ENCODE results near the gene MORN5. TPM values are rescaled to one million over a fixed set of nuclear protein-coding genes. Genes with fewer than 3 reads are reported as not detected.

MORN5 gene
- total and polyA plus RNA-seq, 2 donors (not counting 1 experiment from before 2014, with no cell fraction given) = not detected

- H3K27ac Mint-ChIP-seq = no peak overlapping the region
- DNase-seq = no peak
- H3K9me3 Mint-ChIP-seq (ENCODE audit: insufficient read depth) = no peaks in the 10 kb centered on the region
- H3K4me1 ChIP-seq (ENCODE audit: control insufficient read depth in 2 of 2, insufficient read depth in 2 of 2, low read length in 2 of 2) = no peaks in the 10 kb centered on the region
- POLR2A ChIA-PET = no interaction called here
- intact Hi-C loops (cut with micrococcal nuclease) = no loop called here
- no peaks in the 10 kb centered on the region for H3K4me1 Mint-ChIP-seq
- no peaks in the 10 kb centered on the region for H3K9me3 ChIP-seq (ENCODE audit: control extremely low read depth in 1 of 3, control insufficient read depth in 2 of 3, insufficient read depth in 1 of 3, low read length in 2 of 3)
- no peaks in the 10 kb centered on the region for H3K27me3 ChIP-seq (replicated peaks in 1 of 4; ENCODE audit: control extremely low read depth in 1 of 4, control insufficient read depth in 3 of 4, insufficient read depth in 4 of 4, low read length in 3 of 4)
- peaks cover 14 to 89% of the 10 kb centered on the region in 2 experiments for H3K36me3 ChIP-seq (replicated peaks in 1 of 2; ENCODE audit: control extremely low read depth in 1 of 2, control insufficient read depth in 1 of 2, extremely low read depth in 1 of 2, insufficient read depth in 2 of 2, low read length in 1 of 2)
- CTCF ChIA-PET = no interaction called here
- no peak overlapping the region for H2AFZ ChIP-seq (ENCODE audit: insufficient read depth, low read depth, low read length, poor library complexity, severe bottlenecking)
- no peak for TF ChIP-seq EZH2 (IDR thresholded peaks at IDR 0.05; ENCODE audit: borderline replicate concordance, insufficient read depth, low read depth, low read length, poor library complexity, severe bottlenecking)
- H3K27me3 Mint-ChIP-seq = no peaks in the 10 kb centered on the region
- H3K79me2 ChIP-seq (ENCODE audit: control insufficient read depth, insufficient read depth, low read length) = no peaks in the 10 kb centered on the region
- no peak overlapping the region for H3K27ac ChIP-seq (ENCODE audit: low read length in 2 of 2)
- 100% methylated on average over 1 of the region's 3 CpGs for WGBS (ENCODE audit: insufficient coverage)
- peaks cover 7% of the 10 kb centered on the region for H4K20me1 ChIP-seq (ENCODE audit: control insufficient read depth, insufficient read depth, low read length, poor library complexity, severe bottlenecking)
- no peak overlapping the region for H3K4me2 ChIP-seq (replicated peaks; ENCODE audit: low read depth, low read length, poor library complexity, severe bottlenecking)
- H3K4me3 Mint-ChIP-seq = no peak overlapping the region
- H3K4me3 ChIP-seq (ENCODE audit: control extremely low read depth in 1 of 5, extremely low read depth in 1 of 5, insufficient read depth in 1 of 5, low read depth in 2 of 5, low read length in 4 of 5) = no peak overlapping the region
- no peak overlapping the region for H3K9ac ChIP-seq (ENCODE audit: low read length)
- ATAC-seq (ENCODE audit: low read depth) = no peak
These were observed 87.0 kb downstream of the MORN5 start for GRCh38 chr9:122246666-122247065.

- DNase-seq (no peak), ATAC-seq (ENCODE audit: low read depth) (no peak)
- no peak overlapping the region for H3K4me2 ChIP-seq (replicated peaks; ENCODE audit: low read depth, low read length, poor library complexity, severe bottlenecking)
- H4K20me1 ChIP-seq (ENCODE audit: control insufficient read depth, insufficient read depth, low read length, poor library complexity, severe bottlenecking) = peaks cover 7% of the 10 kb centered on the region
- intact Hi-C loops (cut with micrococcal nuclease) = no loop called here
- Mint-ChIP-seq H3K9me3 (ENCODE audit: insufficient read depth) (no peaks in the 10 kb centered on the region), H3K4me1 (no peaks in the 10 kb centered on the region), H3K4me3 (no peak overlapping the region), H3K27me3 (no peaks in the 10 kb centered on the region), H3K27ac (no peak overlapping the region)
- no peaks in the 10 kb centered on the region for H3K27me3 ChIP-seq (replicated peaks in 1 of 4; ENCODE audit: control extremely low read depth in 1 of 4, control insufficient read depth in 3 of 4, insufficient read depth in 4 of 4, low read length in 3 of 4)
- TF ChIP-seq CTCF (IDR thresholded peaks at IDR 0.05) (no peak), EZH2 (IDR thresholded peaks at IDR 0.05; ENCODE audit: borderline replicate concordance, insufficient read depth, low read depth, low read length, poor library complexity, severe bottlenecking) (no peak)
- ChIA-PET CTCF (no interaction called here), POLR2A (no interaction called here)
- no peak overlapping the region for H3K9ac ChIP-seq (ENCODE audit: low read length)
- H3K4me3 ChIP-seq (ENCODE audit: control extremely low read depth in 1 of 5, extremely low read depth in 1 of 5, insufficient read depth in 1 of 5, low read depth in 2 of 5, low read length in 4 of 5) = no peak overlapping the region
- H2AFZ ChIP-seq (ENCODE audit: insufficient read depth, low read depth, low read length, poor library complexity, severe bottlenecking) = no peak overlapping the region
- 96% methylated on average over 3 of the region's 5 CpGs for WGBS (ENCODE audit: insufficient coverage)
- peaks cover 17 to 82% of the 10 kb centered on the region in 2 experiments for H3K36me3 ChIP-seq (replicated peaks in 1 of 2; ENCODE audit: control extremely low read depth in 1 of 2, control insufficient read depth in 1 of 2, extremely low read depth in 1 of 2, insufficient read depth in 2 of 2, low read length in 1 of 2)
- H3K4me1 ChIP-seq (ENCODE audit: control insufficient read depth in 2 of 2, insufficient read depth in 2 of 2, low read length in 2 of 2) = no peaks in the 10 kb centered on the region
- H3K9me3 ChIP-seq (ENCODE audit: control extremely low read depth in 1 of 3, control insufficient read depth in 2 of 3, insufficient read depth in 1 of 3, low read length in 2 of 3) = no peaks in the 10 kb centered on the region
- no peak overlapping the region for H3K27ac ChIP-seq (ENCODE audit: low read length in 2 of 2)
- H3K79me2 ChIP-seq (ENCODE audit: control insufficient read depth, insufficient read depth, low read length) = no peaks in the 10 kb centered on the region
These were observed 88.7 kb downstream of the MORN5 start for GRCh38 chr9:122248448-122248865.

Small RNA genes within 50 kb of the gene (small RNA-seq; reads per million reads assigned to genes)
- gene MIR4478 (ENCODE audit: insufficient read length, low read depth, low replicate concordance) = not detected

Other genes starting within 250 kb of the MORN5 start
- 3.8 and 3.9 TPM in 2 replicates for gene TTLL11, start 66.6 kb upstream of the MORN5 start, total RNA-seq
- 3.5 and 3.6 TPM in 2 replicates for gene TTLL11, start 66.6 kb upstream of the MORN5 start, polyA plus RNA-seq
- gene NDUFA8, start 129 bp upstream of the MORN5 start, total RNA-seq = 12.7 and 15.7 TPM in 2 replicates
- 10.6 and 11.1 TPM in 2 replicates for gene NDUFA8, start 129 bp upstream of the MORN5 start, polyA plus RNA-seq
- gene LHX6, start 69.0 kb downstream of the MORN5 start, total RNA-seq = not detected in 2 replicates
- 0.03 and 0.04 TPM in 2 replicates for gene LHX6, start 69.0 kb downstream of the MORN5 start, polyA plus RNA-seq
- gene RBM18, start 104.9 kb downstream of the MORN5 start, total RNA-seq = 12.4 and 15.7 TPM in 2 replicates
- gene RBM18, start 104.9 kb downstream of the MORN5 start, polyA plus RNA-seq = 9.7 and 13.4 TPM in 2 replicates
- gene MRRF, start 105.0 kb downstream of the MORN5 start, total RNA-seq = 44.1 and 44.9 TPM in 2 replicates
- 38.6 TPM in 2 replicates for gene MRRF, start 105.0 kb downstream of the MORN5 start, polyA plus RNA-seq
- 9.5 and 10.4 TPM in 2 replicates for gene PTGS1, start 211.1 kb downstream of the MORN5 start, total RNA-seq
- 14.6 and 15.3 TPM in 2 replicates for gene PTGS1, start 211.1 kb downstream of the MORN5 start, polyA plus RNA-seq